Body of pancreas (tissue), 4 donors: Measurements from ENCODE around the gene BAZ1A. TPM values are rescaled to one million over a fixed set of nuclear protein-coding genes. Genes with fewer than 3 reads are reported as not detected.
A peak's percentile ranks its signal among the peaks of the same experiment; 100 is the strongest.

Experiments used
- ATAC-seq: fragments of 150-250 bp; one replicate; pipeline ENCODE4 v1.9.1; 2016
- DNase-seq, 4 donors: peaks; one replicate each; pipeline ENCODE4 v3.0.0-alpha.2; 2019
- H3K27ac ChIP-seq, 4 donors: fragments of 200-600 bp; sonication (generic); 1 replicate in 3 of 4; 2 replicates in 1 of 4; pipeline versions ENCODE4 v1.5.1 to v1.6.1; 2016 to 2019; ENCODE audit warnings: mild to moderate bottlenecking in 1 of 4, mixed read lengths in 1 of 4, moderate library complexity in 1 of 4
- H3K27me3 ChIP-seq, 2 donors: fragments of 200-600 bp; sonication (generic); one replicate each; pipeline ENCODE4 v1.6.0; 2016; ENCODE audit warnings: mild to moderate bottlenecking in 1 of 2
- H3K36me3 ChIP-seq, 2 donors: fragments of 200-600 bp; sonication (generic); replicated peaks in 1 of 2; 2 replicates each; pipeline ENCODE4 v1.5.1; 2016; ENCODE audit warnings: low read depth in 2 of 2; ENCODE audit not compliant: insufficient read depth in 1 of 2
- H3K4me1 ChIP-seq: fragments of 200-600 bp; sonication (generic); one replicate; pipeline ENCODE4 v1.6.0; 2016
- H3K4me3 ChIP-seq, 2 donors: fragments of 200-600 bp; sonication (generic); 1 replicate in 1 of 2; 2 replicates in 1 of 2; pipeline ENCODE4 v1.5.1; 2016 to 2019
- H3K9me3 ChIP-seq, 3 donors: fragments of 200-600 bp; sonication (generic); 1 replicate in 2 of 3; 2 replicates in 1 of 3; pipeline ENCODE4 v1.5.1; 2016
- POLR2A ChIP-seq, 3 donors: fragments of 450-650 bp; IDR thresholded peaks; one replicate each; pipeline ENCODE4 v1.6.1; 2016; ENCODE audit warnings: antibody characterized with exemption in 3 of 3, mild to moderate bottlenecking in 2 of 3
- WGBS, 2 donors: methylation state at CpG; one replicate each; pipeline ENCODE4 v1.1.5; 2017; 5-methylcytosine and 5-hydroxymethylcytosine counted together
- intact Hi-C: fragments of 100-400 bp; cut with DNase I; formaldehyde crosslinking; loops from one replicate; pipeline ENCODE4 v1.15.1; 2023
- total RNA-seq, 2 donors: library from RNA; depleted of rRNA; stranded (reverse); fragments of >200 nt; gene quantifications; one replicate each; pipeline ENCODE4 v1.1.0, GENCODE V29; 2016
- TF ChIP-seq, protein P1 (sequence below), 7 experiments: fragments of 450-650 bp in 4 of 7; fragments of 200-600 bp in 3 of 7; sonication (generic) in 3 of 7; IDR thresholded peaks; one replicate each; pipeline ENCODE4 v1.5.1; 2016 to 2019; ENCODE audit warnings: antibody characterized with exemption in 7 of 7

BAZ1A gene
- total RNA-seq, 2 donors from 2014 or later: 10.5 to 18.2 TPM

DNA sequence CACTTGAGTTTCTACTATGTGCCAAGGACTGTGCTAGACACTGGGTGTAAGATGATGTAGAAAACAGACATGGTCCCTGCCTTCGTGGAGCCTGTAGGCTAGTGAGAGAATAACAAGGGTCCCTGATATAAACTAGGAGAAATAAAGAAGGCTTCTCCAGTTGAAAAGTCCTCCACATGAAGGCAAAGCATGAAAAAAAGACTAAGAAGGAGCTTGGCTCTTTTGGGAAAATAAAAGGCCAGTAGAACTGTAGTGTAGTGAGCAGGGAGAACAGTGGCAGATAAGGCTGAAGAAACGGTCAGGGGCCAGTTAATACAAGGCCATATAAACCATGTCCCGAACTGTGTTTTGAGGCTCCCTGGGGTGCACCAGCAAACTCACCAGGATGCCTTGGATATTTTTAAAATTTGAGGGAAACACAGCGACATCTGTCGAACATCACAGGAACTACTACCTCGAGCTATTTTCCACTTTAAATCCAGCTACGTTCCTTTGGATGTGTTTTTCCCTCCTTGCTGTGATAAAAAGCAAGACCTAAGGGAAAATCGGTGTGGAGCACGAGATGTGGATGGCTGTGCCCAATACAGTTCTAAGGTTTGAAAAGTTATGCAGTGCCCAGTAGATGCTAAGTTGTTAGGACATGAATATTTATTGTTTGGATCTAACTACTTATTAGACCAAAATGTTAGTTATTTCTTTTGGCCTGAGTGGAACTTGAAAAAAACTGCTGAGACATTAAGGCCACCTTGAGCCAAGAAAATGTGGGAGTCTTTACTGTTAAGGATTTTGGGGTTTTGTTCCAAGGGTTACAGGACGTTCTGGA, 152.2 kb downstream of the BAZ1A start:
- H3K4me1 ChIP-seq: no peaks in the 10 kb centered on the region
- peak; percentile 50 for ATAC-seq
- H3K4me3 ChIP-seq: no peak overlapping the region
- 6 to 10% methylated on average over 10 of the region's 10 CpGs for WGBS, 2 donors
- peak; percentile 38 to 55 (median 47) for DNase-seq
- no peak overlapping the region for H3K27ac ChIP-seq
- no peaks in the 10 kb centered on the region for H3K36me3 ChIP-seq
- intact Hi-C loops: loop anchor here (5.0 kb wide), 1 partner anchor 51 kb away; no protein-coding TSS in a partner anchor
- no peaks in the 10 kb centered on the region for H3K27me3 ChIP-seq
- H3K9me3 ChIP-seq: no peaks in the 10 kb centered on the region
- TF ChIP-seq POLR2A (IDR thresholded peaks at IDR 0.05): no peak
- TF ChIP-seq, protein P1, sequence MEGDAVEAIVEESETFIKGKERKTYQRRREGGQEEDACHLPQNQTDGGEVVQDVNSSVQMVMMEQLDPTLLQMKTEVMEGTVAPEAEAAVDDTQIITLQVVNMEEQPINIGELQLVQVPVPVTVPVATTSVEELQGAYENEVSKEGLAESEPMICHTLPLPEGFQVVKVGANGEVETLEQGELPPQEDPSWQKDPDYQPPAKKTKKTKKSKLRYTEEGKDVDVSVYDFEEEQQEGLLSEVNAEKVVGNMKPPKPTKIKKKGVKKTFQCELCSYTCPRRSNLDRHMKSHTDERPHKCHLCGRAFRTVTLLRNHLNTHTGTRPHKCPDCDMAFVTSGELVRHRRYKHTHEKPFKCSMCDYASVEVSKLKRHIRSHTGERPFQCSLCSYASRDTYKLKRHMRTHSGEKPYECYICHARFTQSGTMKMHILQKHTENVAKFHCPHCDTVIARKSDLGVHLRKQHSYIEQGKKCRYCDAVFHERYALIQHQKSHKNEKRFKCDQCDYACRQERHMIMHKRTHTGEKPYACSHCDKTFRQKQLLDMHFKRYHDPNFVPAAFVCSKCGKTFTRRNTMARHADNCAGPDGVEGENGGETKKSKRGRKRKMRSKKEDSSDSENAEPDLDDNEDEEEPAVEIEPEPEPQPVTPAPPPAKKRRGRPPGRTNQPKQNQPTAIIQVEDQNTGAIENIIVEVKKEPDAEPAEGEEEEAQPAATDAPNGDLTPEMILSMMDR (IDR thresholded peaks at IDR 0.05): peak; percentile 66 to 83 (median 79)

DNA sequence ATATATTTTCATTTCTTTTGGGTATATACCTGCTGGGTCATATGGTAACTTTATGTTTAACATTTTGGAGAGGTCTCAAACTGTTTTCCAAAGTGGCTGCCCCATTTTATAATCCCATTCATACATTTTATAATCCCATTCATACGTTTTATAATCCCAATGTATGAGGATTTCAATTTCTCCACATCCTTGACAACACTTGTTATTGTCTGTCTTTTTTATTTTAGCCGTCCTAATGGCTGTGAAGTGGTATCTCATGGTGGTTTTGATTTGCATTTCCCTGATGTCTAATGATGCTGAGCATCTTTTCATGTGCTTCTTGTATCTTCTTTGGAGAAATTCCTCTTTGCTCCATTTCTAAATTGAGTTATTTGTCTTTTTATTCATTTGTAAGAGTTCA, 154.0 kb downstream of the BAZ1A start:
- ATAC-seq: no peak
- no peak for DNase-seq
- no peak overlapping the region for H3K4me3 ChIP-seq
- no peaks in the 10 kb centered on the region for H3K27me3 ChIP-seq
- TF ChIP-seq POLR2A (IDR thresholded peaks at IDR 0.05): no peak
- TF ChIP-seq, protein P1 (IDR thresholded peaks at IDR 0.05): no peak
- WGBS, 2 donors: 59 to 64% methylated on average over 2 of the region's 2 CpGs
- no peaks in the 10 kb centered on the region for H3K4me1 ChIP-seq
- intact Hi-C loops: loop anchor here (5.0 kb wide), 1 partner anchor 49 kb away; no protein-coding TSS in a partner anchor
- H3K36me3 ChIP-seq: no peaks in the 10 kb centered on the region
- H3K9me3 ChIP-seq: no peaks in the 10 kb centered on the region
- H3K27ac ChIP-seq: no peak overlapping the region

DNA sequence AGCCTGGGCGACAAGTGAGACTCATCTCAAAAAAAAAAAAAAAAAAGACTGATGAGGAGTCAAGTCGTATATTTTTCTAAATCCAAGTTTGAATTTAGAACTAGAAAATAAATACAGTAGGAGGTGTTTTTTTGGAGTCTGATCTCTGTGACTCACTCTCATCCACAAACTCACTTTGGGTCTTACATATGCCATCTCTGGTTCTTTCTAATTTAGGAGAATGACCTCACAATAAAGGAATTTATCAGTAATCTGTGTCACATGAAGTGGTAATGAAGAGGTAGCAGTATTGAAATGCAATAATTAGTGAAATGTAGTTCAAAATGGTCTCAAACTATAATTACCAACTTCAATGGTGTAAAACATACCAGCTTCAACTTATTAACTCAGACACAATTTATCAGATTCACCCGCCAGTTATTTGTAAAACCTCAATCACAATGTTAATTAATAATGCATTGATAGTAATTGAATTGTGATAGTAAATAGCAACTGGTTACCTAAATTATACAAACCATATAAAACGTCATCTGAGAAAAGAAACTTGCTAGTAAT, 156.3 kb downstream of the BAZ1A start:
- Histone ChIP-seq H3K4me3 (no peak overlapping the region), H3K27me3 (no peaks in the 10 kb centered on the region), H3K36me3 (no peaks in the 10 kb centered on the region), H3K4me1 (peaks cover 8% of the 10 kb centered on the region), H3K27ac (no peak overlapping the region), H3K9me3 (no peaks in the 10 kb centered on the region)
- ATAC-seq (no peak), DNase-seq (no peak)
- intact Hi-C loops: no loop called here
- TF ChIP-seq, protein P1 (IDR thresholded peaks at IDR 0.05): no peak
- TF ChIP-seq POLR2A (IDR thresholded peaks at IDR 0.05): no peak
- WGBS, 2 donors: 34 to 45% methylated on average over 4 of the region's 4 CpGs

DNA sequence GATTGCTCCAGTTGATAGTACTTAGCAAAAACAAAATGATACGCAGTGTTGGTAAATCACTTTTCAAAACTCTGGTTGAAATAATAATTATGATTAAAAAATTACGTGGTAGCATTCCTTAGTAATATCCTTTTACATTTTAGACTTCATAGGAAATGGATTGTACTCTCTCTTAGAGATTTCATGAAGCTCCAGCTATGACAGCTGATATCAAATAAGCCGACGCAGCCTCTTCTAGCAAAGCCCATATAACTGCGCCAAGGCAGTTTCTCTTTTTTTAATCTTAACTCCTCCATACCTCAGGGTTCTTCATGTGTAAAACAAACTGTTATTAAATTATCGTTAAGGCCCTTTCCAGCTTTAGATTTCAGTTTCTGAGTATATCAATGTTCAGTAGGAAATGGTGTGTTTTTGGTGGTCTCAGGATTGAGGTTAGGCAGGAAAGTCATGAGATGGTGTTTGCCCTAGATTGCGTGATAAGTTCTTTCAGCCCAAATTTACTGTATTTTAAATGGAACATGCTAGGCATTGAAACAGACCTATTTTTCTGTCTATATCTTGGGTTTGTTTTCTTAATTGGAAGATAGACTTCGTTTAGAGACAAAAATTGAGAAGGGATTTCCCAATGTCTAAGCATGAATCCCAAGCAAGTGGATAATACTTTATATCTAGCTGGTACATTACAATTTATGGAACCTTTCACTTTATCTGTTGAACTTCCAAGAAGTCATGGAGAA, 159.9 kb downstream of the BAZ1A start:
- WGBS, 2 donors: 40 to 45% methylated on average over 8 of the region's 8 CpGs

More for the DNA sequence above, 159.9 kb downstream of the BAZ1A start:
- TF ChIP-seq, protein P1 (IDR thresholded peaks at IDR 0.05): no peak
- TF ChIP-seq POLR2A (IDR thresholded peaks at IDR 0.05): no peak
- Histone ChIP-seq H3K27me3 (no peaks in the 10 kb centered on the region), H3K27ac (peak overlapping the region in 3 of 4 donors; percentile 93 to 97 (median 95)), H3K4me3 (peak overlapping the region in 1 of 2 donors; percentile 77), H3K36me3 (peaks cover 0 to 7% of the 10 kb centered on the region in 2 donors), H3K4me1 (peaks cover 26% of the 10 kb centered on the region), H3K9me3 (no peaks in the 10 kb centered on the region)
- no peak for DNase-seq
- intact Hi-C loops: no loop called here
- ATAC-seq: no peak
